ENCODE measurements around the gene PSEN1. TPM values are rescaled to one million over a fixed set of nuclear protein-coding genes. Genes with fewer than 3 reads are reported as not detected.
A peak's percentile ranks its signal among the peaks of the same experiment; 100 is the strongest.

The PSEN1 gene
- polyA plus RNA-seq, 2 of the 4 experiments (the other 2 are of a cell fraction): 21.6 to 38.1 TPM

DNA sequence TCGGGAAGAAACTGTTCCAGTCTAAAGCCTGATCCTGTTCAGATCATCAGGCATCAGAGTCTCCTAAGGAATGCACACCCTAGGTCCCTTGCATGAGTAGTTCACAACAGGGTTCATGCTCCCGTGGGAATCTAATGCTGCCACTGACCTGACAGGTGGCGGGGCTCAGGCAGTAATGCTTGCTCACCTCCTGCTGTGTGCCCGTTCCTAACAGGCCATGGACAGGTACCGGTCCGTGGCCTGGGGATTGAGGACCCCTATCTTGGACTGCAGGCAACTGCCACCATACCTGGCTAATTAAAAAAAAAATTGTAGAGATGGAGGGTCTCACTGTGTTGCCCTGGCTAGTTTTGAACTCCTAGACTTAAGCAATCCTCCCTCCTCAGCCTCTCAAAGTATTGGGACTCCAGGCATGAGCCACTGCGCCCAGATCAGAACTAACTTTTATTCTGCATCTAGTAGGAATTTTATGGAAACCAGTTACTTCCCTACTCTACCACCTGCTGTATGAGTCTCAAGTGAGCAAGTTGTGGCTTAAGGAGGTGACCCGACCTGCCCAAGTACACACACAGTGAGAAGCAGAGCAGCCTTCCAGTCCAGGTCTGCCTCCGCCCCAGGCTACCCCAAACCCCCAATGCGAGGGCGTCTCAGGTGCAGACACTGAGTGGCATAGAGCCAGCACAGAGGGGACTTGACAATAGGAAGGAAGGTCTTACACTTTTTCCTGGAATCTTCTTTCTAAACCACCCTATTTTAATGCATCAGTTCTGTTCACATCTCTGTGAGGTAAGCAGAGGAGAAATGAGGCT is 98.5 kb downstream of the PSEN1 start:
- FAIRE-seq (no peak), DNase-seq (ENCODE audit: low read depth in 1 of 2, low spot score in 1 of 2) (no peak), ATAC-seq (no peak)
- 84% methylated on average over 11 of the region's 11 CpGs for WGBS (ENCODE audit: missing lambda C conversion rate)
- H3K4me3 ChIP-seq: no peak overlapping the region
- no peaks in the 10 kb centered on the region for H3K9me3 ChIP-seq
- H3K27ac ChIP-seq: peak overlapping the region in 1 of 2 experiments; percentile 62; a peak in 4 of 6 replicates
- peaks cover 49% of the 10 kb centered on the region for H3K4me1 ChIP-seq
- TF ChIP-seq NFE2L2 (conservative IDR thresholded peaks at IDR 0.05; ENCODE audit: low read length): no peak
- TF ChIP-seq, protein P1, sequence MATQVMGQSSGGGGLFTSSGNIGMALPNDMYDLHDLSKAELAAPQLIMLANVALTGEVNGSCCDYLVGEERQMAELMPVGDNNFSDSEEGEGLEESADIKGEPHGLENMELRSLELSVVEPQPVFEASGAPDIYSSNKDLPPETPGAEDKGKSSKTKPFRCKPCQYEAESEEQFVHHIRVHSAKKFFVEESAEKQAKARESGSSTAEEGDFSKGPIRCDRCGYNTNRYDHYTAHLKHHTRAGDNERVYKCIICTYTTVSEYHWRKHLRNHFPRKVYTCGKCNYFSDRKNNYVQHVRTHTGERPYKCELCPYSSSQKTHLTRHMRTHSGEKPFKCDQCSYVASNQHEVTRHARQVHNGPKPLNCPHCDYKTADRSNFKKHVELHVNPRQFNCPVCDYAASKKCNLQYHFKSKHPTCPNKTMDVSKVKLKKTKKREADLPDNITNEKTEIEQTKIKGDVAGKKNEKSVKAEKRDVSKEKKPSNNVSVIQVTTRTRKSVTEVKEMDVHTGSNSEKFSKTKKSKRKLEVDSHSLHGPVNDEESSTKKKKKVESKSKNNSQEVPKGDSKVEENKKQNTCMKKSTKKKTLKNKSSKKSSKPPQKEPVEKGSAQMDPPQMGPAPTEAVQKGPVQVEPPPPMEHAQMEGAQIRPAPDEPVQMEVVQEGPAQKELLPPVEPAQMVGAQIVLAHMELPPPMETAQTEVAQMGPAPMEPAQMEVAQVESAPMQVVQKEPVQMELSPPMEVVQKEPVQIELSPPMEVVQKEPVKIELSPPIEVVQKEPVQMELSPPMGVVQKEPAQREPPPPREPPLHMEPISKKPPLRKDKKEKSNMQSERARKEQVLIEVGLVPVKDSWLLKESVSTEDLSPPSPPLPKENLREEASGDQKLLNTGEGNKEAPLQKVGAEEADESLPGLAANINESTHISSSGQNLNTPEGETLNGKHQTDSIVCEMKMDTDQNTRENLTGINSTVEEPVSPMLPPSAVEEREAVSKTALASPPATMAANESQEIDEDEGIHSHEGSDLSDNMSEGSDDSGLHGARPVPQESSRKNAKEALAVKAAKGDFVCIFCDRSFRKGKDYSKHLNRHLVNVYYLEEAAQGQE (IDR thresholded peaks at IDR 0.05): no peak
- TF ChIP-seq POLR2AphosphoS2 (conservative IDR thresholded peaks at IDR 0.05; ENCODE audit: low read length): no peak
- TF ChIP-seq TFCP2L1 (CRISPR knock-in tag; IDR thresholded peaks at IDR 0.05): no peak
- no peak for TF ChIP-seq NR3C1 (IDR thresholded peaks at IDR 0.05)
- TF ChIP-seq, protein P2, sequence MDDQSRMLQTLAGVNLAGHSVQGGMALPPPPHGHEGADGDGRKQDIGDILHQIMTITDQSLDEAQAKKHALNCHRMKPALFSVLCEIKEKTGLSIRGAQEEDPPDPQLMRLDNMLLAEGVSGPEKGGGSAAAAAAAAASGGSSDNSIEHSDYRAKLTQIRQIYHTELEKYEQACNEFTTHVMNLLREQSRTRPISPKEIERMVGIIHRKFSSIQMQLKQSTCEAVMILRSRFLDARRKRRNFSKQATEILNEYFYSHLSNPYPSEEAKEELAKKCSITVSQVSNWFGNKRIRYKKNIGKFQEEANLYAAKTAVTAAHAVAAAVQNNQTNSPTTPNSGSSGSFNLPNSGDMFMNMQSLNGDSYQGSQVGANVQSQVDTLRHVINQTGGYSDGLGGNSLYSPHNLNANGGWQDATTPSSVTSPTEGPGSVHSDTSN (IDR thresholded peaks at IDR 0.05): no peak
- TF ChIP-seq MAFK (IDR thresholded peaks at IDR 0.05; ENCODE audit: partially characterized antibody): no peak
- TF ChIP-seq, protein P3, sequence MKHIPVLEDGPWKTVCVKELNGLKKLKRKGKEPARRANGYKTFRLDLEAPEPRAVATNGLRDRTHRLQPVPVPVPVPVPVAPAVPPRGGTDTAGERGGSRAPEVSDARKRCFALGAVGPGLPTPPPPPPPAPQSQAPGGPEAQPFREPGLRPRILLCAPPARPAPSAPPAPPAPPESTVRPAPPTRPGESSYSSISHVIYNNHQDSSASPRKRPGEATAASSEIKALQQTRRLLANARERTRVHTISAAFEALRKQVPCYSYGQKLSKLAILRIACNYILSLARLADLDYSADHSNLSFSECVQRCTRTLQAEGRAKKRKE (CRISPR knock-in tag; IDR thresholded peaks at IDR 0.05; ENCODE audit: low read depth): no peak
- TF ChIP-seq RFX5 (IDR thresholded peaks at IDR 0.05): no peak
- TF ChIP-seq, protein P4, sequence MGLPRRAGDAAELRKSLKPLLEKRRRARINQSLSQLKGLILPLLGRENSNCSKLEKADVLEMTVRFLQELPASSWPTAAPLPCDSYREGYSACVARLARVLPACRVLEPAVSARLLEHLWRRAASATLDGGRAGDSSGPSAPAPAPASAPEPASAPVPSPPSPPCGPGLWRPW (IDR thresholded peaks at IDR 0.05): no peak
- TF ChIP-seq ZSCAN20 (CRISPR knock-in tag; IDR thresholded peaks at IDR 0.05): no peak
- TF ChIP-seq, protein P5, sequence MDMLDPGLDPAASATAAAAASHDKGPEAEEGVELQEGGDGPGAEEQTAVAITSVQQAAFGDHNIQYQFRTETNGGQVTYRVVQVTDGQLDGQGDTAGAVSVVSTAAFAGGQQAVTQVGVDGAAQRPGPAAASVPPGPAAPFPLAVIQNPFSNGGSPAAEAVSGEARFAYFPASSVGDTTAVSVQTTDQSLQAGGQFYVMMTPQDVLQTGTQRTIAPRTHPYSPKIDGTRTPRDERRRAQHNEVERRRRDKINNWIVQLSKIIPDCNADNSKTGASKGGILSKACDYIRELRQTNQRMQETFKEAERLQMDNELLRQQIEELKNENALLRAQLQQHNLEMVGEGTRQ (IDR thresholded peaks at IDR 0.05): no peak
- TF ChIP-seq FOXS1 (CRISPR knock-in tag; IDR thresholded peaks at IDR 0.05): no peak
- no peak for TF ChIP-seq KDM5A (IDR thresholded peaks at IDR 0.05)
- no peak for TF ChIP-seq MAZ (IDR thresholded peaks at IDR 0.05; ENCODE audit: borderline replicate concordance, low read depth, low read length)
- TF ChIP-seq, protein P6, sequence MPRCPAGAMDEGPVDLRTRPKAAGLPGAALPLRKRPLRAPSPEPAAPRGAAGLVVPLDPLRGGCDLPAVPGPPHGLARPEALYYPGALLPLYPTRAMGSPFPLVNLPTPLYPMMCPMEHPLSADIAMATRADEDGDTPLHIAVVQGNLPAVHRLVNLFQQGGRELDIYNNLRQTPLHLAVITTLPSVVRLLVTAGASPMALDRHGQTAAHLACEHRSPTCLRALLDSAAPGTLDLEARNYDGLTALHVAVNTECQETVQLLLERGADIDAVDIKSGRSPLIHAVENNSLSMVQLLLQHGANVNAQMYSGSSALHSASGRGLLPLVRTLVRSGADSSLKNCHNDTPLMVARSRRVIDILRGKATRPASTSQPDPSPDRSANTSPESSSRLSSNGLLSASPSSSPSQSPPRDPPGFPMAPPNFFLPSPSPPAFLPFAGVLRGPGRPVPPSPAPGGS (IDR thresholded peaks at IDR 0.05): no peak
- ChIA-PET POLR2A (no interaction called here), CTCF (interaction anchor here (0.9 to 1.1 kb wide), 3 partner anchors 10 to 38 kb away, joined by 3 read pairs; no protein-coding TSS in a partner anchor)
- peak overlapping the region; percentile 46 for H3K4me2 ChIP-seq
